Endodermal cell (in vitro differentiated cells): ENCODE data around the gene ZNF646. TPM values are rescaled to one million over a fixed set of nuclear protein-coding genes. Genes with fewer than 3 reads are reported as not detected.
A peak's percentile ranks its signal among the peaks of the same experiment; 100 is the strongest.

Experiments
- DNase-seq: peaks from one replicate; pipeline ENCODE4 v3.0.0-alpha.2; 2017
- H3K27ac ChIP-seq: 2 replicates; pipeline ENCODE4 v1.5.1; 2013; ENCODE audit warnings: mild to moderate bottlenecking, low read depth, low read length, moderate library complexity
- H3K27me3 ChIP-seq: 2 replicates; pipeline ENCODE4 v1.6.1; 2013; ENCODE audit warnings: mild to moderate bottlenecking, low read length, moderate library complexity; ENCODE audit not compliant: insufficient read depth, control insufficient read depth, poor library complexity, severe bottlenecking
- H3K36me3 ChIP-seq: 2 replicates; pipeline ENCODE4 v1.7.0; 2013; ENCODE audit warnings: mild to moderate bottlenecking, low read length, moderate library complexity; ENCODE audit not compliant: control insufficient read depth, insufficient read depth
- H3K4me1 ChIP-seq: one replicate; pipeline ENCODE4 v1.7.0; 2013; ENCODE audit warnings: low read length; ENCODE audit not compliant: control insufficient read depth, insufficient read depth
- H3K4me3 ChIP-seq: 2 replicates; pipeline ENCODE4 v1.5.1; 2013; ENCODE audit warnings: mild to moderate bottlenecking, low read length, moderate library complexity
- H3K9ac ChIP-seq: 2 replicates; pipeline ENCODE4 v1.6.1; 2013; ENCODE audit warnings: mild to moderate bottlenecking, low read length, moderate library complexity; ENCODE audit not compliant: poor library complexity, severe bottlenecking; ENCODE audit errors: extremely low read depth
- H3K9me3 ChIP-seq: 2 replicates; pipeline ENCODE4 v1.6.1; 2013; ENCODE audit warnings: mild to moderate bottlenecking, low read length, moderate library complexity; ENCODE audit not compliant: control insufficient read depth
- H3K27ac Mint-ChIP-seq: 2 replicates; pipeline ENCODE4 v1.8.0; 2020; ENCODE audit warnings: mixed read lengths
- H3K27me3 Mint-ChIP-seq: 2 replicates; pipeline ENCODE4 v1.8.0; 2021; ENCODE audit warnings: mild to moderate bottlenecking, mixed read lengths; ENCODE audit not compliant: insufficient read depth
- H3K36me3 Mint-ChIP-seq: 2 replicates; pipeline ENCODE4 v1.8.0; 2020; ENCODE audit warnings: low read depth, mixed read lengths
- H3K4me1 Mint-ChIP-seq: 2 replicates; pipeline ENCODE4 v1.8.0; 2020; ENCODE audit warnings: mixed read lengths
- H3K4me3 Mint-ChIP-seq: 2 replicates; pipeline ENCODE4 v1.8.0; 2020; ENCODE audit warnings: mild to moderate bottlenecking, moderate library complexity, mixed read lengths
- H3K9me3 Mint-ChIP-seq: 2 replicates; pipeline ENCODE4 v1.8.0; 2020; ENCODE audit warnings: mild to moderate bottlenecking, mixed read lengths
- WGBS, 2 experiments: methylation state at CpG; one replicate each; pipeline versions ENCODE4 v1.1.5 to v1.1.7; 2013; ENCODE audit warnings: missing lambda C conversion rate in 2 of 2, mixed read lengths in 1 of 2; ENCODE audit not compliant: insufficient coverage in 1 of 2, insufficient read length in 1 of 2; 5-methylcytosine and 5-hydroxymethylcytosine counted together
- total RNA-seq, 2 donors: library from RNA; stranded (reverse); fragmentation: NEBNext Ultra II Directional in 1 of 2; extraction: Animal tissue kit (Norgen Biotek cat#: 25700) in 1 of 2; gene quantifications; 2 replicates in 1 of 2; 3 replicates in 1 of 2; pipeline ENCODE4 v1.2.1, GENCODE V29; 2021
- TF ChIP-seq, protein P1 (sequence below): fragments of 200-600 bp; sonication (generic); conservative IDR thresholded peaks from 2 replicates; pipeline ENCODE4 v1.5.0; 2021; ENCODE audit warnings: antibody characterized with exemption, mild to moderate bottlenecking

Gene ZNF646
- total RNA-seq, 2 donors from 2014 or later = 24.9 to 29.2 TPM

DNA sequence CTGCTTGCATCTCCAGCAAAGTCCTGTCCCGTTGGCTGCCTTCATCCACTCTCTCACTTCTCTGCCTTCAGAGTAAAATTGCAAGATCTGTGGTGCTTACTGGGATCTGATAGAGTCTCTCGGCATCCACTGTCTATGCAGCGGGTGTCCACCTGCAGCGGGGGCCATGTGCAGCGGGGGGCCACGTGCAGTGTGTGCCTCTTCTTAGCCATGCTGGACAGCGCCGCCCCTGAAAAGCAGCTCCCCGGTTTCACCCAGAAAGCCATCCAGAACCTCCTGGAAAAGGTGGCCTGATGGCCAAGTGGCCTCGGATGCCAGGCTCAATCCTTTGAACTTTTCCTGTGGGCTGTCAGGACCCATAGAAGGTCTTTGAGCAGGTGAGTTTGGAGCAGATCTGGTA lies 31.4 kb upstream of the ZNF646 start:
- H3K9ac ChIP-seq = no peak overlapping the region
- no peak overlapping the region for H3K27ac Mint-ChIP-seq
- no peak for DNase-seq

DNA sequence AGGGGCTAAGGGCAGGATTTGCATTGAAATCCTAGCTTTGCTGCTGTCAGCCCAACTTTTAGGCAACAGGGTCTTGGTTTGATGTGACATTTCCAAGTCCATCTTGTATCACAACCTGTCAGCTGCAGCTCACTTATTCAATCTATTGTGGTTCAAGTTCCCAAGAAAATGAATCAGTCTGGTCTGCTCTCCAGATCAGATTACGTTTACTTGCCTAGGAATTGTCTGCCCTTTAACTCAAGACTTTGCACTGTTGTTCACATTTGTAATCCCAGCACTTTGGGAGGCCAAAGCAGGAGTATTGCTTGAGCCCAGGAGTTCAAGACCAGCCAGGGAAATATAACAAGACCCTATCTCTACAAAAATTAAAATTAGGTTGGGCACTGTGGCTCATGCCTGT lies 30.9 kb upstream of the ZNF646 start:
- no peak overlapping the region for H3K4me3 ChIP-seq
- TF ChIP-seq, protein P1, sequence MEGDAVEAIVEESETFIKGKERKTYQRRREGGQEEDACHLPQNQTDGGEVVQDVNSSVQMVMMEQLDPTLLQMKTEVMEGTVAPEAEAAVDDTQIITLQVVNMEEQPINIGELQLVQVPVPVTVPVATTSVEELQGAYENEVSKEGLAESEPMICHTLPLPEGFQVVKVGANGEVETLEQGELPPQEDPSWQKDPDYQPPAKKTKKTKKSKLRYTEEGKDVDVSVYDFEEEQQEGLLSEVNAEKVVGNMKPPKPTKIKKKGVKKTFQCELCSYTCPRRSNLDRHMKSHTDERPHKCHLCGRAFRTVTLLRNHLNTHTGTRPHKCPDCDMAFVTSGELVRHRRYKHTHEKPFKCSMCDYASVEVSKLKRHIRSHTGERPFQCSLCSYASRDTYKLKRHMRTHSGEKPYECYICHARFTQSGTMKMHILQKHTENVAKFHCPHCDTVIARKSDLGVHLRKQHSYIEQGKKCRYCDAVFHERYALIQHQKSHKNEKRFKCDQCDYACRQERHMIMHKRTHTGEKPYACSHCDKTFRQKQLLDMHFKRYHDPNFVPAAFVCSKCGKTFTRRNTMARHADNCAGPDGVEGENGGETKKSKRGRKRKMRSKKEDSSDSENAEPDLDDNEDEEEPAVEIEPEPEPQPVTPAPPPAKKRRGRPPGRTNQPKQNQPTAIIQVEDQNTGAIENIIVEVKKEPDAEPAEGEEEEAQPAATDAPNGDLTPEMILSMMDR = no peak

More for the DNA sequence above, 31.4 kb upstream of the ZNF646 start:
- Histone ChIP-seq H3K4me1 (no peaks in the 10 kb centered on the region), H3K27me3 (no peaks in the 10 kb centered on the region), H3K9me3 (no peaks in the 10 kb centered on the region), H3K36me3 (peaks cover 8% of the 10 kb centered on the region), H3K4me3 (no peak overlapping the region), H3K27ac (no peak overlapping the region)
- WGBS, 2 experiments = 94 to 95% methylated on average over 8 to 10 of the region's 10 CpGs
- Mint-ChIP-seq H3K9me3 (no peaks in the 10 kb centered on the region), H3K36me3 (peaks cover 18% of the 10 kb centered on the region), H3K4me1 (no peaks in the 10 kb centered on the region), H3K4me3 (peak overlapping the region; percentile 44), H3K27me3 (peaks cover 2% of the 10 kb centered on the region)
- TF ChIP-seq, protein P1 = no peak

DNA sequence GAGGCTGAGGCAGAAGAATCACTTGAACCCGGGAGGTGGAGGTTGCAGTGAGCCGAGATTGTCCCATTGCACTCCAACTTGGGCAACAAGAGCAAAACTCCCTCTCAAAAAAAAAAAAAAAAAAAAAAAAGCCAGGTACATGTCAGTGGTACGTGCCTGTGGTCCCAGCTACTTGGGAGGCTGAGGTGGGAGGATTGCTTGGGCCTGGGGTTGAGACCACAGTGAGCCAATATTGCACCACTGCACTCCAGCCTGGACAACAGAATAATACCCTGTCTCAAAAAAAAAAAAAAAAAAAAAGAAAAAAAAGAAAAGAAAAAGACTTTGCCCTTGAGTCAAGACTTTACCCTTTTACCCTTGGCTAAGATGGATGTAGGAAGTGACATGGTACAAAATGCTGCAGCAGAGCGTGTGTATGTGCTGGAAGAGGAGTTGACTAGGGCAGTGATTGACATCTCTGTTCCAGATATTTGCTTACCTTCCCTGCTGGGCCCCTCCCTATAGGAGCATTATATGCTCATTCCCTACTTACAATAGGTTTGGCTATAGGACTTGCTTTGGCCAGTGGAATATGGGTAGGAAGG lies 30.2 kb upstream of the ZNF646 start:
- peaks cover 11% of the 10 kb centered on the region for H3K36me3 Mint-ChIP-seq
- Histone ChIP-seq H3K9me3 (no peaks in the 10 kb centered on the region), H3K4me1 (no peaks in the 10 kb centered on the region), H3K9ac (no peak overlapping the region), H3K4me3 (no peak overlapping the region), H3K27ac (no peak overlapping the region), H3K36me3 (peaks cover 8% of the 10 kb centered on the region), H3K27me3 (no peaks in the 10 kb centered on the region)
- WGBS, 2 experiments = 85% methylated on average over 2 of the region's 4 CpGs; no CpG with 5 or more reads in 1 of the 2 experiments
- no peaks in the 10 kb centered on the region for H3K4me1 Mint-ChIP-seq
- peaks cover 2% of the 10 kb centered on the region for H3K27me3 Mint-ChIP-seq
- no peak for DNase-seq
- H3K4me3 Mint-ChIP-seq = no peak overlapping the region
- TF ChIP-seq, protein P1 = no peak
- no peak overlapping the region for H3K27ac Mint-ChIP-seq
- no peaks in the 10 kb centered on the region for H3K9me3 Mint-ChIP-seq

More for the DNA sequence above, 30.9 kb upstream of the ZNF646 start:
- no peaks in the 10 kb centered on the region for H3K27me3 ChIP-seq
- peaks cover 8% of the 10 kb centered on the region for H3K36me3 ChIP-seq
- H3K9me3 ChIP-seq = no peaks in the 10 kb centered on the region
- no peak overlapping the region for H3K27ac ChIP-seq
- 85 to 100% methylated on average over 1 of the region's 1 CpG for WGBS, 2 experiments
- no peak for DNase-seq
- Mint-ChIP-seq H3K4me3 (no peak overlapping the region), H3K27ac (no peak overlapping the region), H3K27me3 (peaks cover 2% of the 10 kb centered on the region), H3K4me1 (no peaks in the 10 kb centered on the region), H3K9me3 (no peaks in the 10 kb centered on the region), H3K36me3 (peaks cover 17% of the 10 kb centered on the region)
- no peaks in the 10 kb centered on the region for H3K4me1 ChIP-seq
- H3K9ac ChIP-seq = no peak overlapping the region
